H1 (cell line): ENCODE data around the gene TMCO2. TPM values are rescaled to one million over a fixed set of nuclear protein-coding genes. Genes with fewer than 3 reads are reported as not detected.

Experiments used
- CTCF ChIA-PET: fragments of 300-600 bp; sonication (Branson Sonifier 250); formaldehyde crosslinking; loops from one replicate; lab custom pipeline; 2021; ENCODE audit not compliant: partially characterized antibody; lab: Charles Lee
- POLR2A ChIA-PET: fragments of 300-600 bp; sonication (Branson Sonifier 250); formaldehyde crosslinking; loops from one replicate; lab custom pipeline; 2021; ENCODE audit warnings: inconsistent platforms; ENCODE audit not compliant: partially characterized antibody; lab: Charles Lee
- DNase-seq, 2 experiments: peaks; one replicate each; pipeline versions ENCODE4 v3.0.0 to v3.0.0-alpha.2; 2010 to 2022; ENCODE audit warnings: low spot score in 2 of 2, low read depth in 1 of 2, mixed read lengths in 1 of 2
- FAIRE-seq: peaks from 2 replicates; lab custom pipeline; 2011; peaks lifted over from hg19 to GRCh38; lab: Jason Lieb, UNC
- H2AFZ ChIP-seq: 2 replicates; pipeline ENCODE4 v1.8.1; 2012; ENCODE audit warnings: low read length, inconsistent platforms
- H2AK5ac ChIP-seq: 2 replicates; pipeline ENCODE4 v1.6.1; 2013; ENCODE audit warnings: low read depth, low read length
- H2BK120ac ChIP-seq: replicated peaks from 2 replicates; pipeline ENCODE3; 2013; ENCODE audit warnings: low read depth, low read length, inconsistent platforms
- H2BK12ac ChIP-seq: 2 replicates; pipeline ENCODE4 v1.6.1; 2013; ENCODE audit warnings: low read depth, low read length
- H2BK15ac ChIP-seq: 2 replicates; pipeline ENCODE4 v1.6.1; 2013; ENCODE audit warnings: low read length
- H2BK20ac ChIP-seq: 2 replicates; pipeline ENCODE4 v1.6.1; 2013; ENCODE audit warnings: low read length
- H2BK5ac ChIP-seq: 2 replicates; pipeline ENCODE4 v1.6.1; 2013; ENCODE audit warnings: low read depth, low read length
- H3K14ac ChIP-seq: 2 replicates; pipeline ENCODE4 v1.6.1; 2013; ENCODE audit warnings: inconsistent platforms; ENCODE audit not compliant: insufficient read length
- H3K18ac ChIP-seq: 2 replicates; pipeline ENCODE4 v1.6.1; 2013; ENCODE audit warnings: low read length; ENCODE audit errors: extremely low read depth
- H3K23ac ChIP-seq: 2 replicates; pipeline ENCODE4 v1.6.1; 2013; ENCODE audit warnings: inconsistent platforms; ENCODE audit not compliant: insufficient read length
- H3K23me2 ChIP-seq: 2 replicates; pipeline ENCODE4 v1.6.1; 2013; ENCODE audit warnings: low read depth, low read length
- H3K27ac ChIP-seq: 2 replicates; pipeline ENCODE4 v1.6.1; 2011; ENCODE audit warnings: low read depth, low read length, inconsistent platforms
- H3K27me3 ChIP-seq, 4 experiments: replicated peaks in 1 of 4; 1 replicate in 1 of 4; 2 replicates in 3 of 4; pipeline versions ENCODE4 v1.6.1 to v1.8.1; 2011 to 2013; ENCODE audit warnings: low read length in 3 of 4, mild to moderate bottlenecking in 3 of 4, inconsistent platforms in 2 of 4, mixed read lengths in 2 of 4, moderate library complexity in 1 of 4; ENCODE audit not compliant: control insufficient read depth in 3 of 4, insufficient read depth in 3 of 4; ENCODE audit errors: extremely low read depth in 1 of 4
- H3K36me3 ChIP-seq, 4 experiments: 2 replicates each; pipeline versions ENCODE4 v1.6.1 to v1.8.1; 2011 to 2013; ENCODE audit warnings: mild to moderate bottlenecking in 4 of 4, low read length in 3 of 4, moderate library complexity in 2 of 4, control low read depth in 1 of 4, inconsistent platforms in 1 of 4; ENCODE audit not compliant: insufficient read depth in 4 of 4, control insufficient read depth in 2 of 4
- H3K4ac ChIP-seq: replicated peaks from 2 replicates; pipeline ENCODE3; 2013; ENCODE audit warnings: low read length, low read depth, mixed read lengths, inconsistent platforms; ENCODE audit not compliant: insufficient read length
- H3K4me1 ChIP-seq, 4 experiments: replicated peaks in 1 of 4; 1 replicate in 1 of 4; 2 replicates in 3 of 4; pipeline versions ENCODE4 v1.6.1 to v1.8.1; 2011 to 2013; ENCODE audit warnings: low read length in 3 of 4, inconsistent platforms in 2 of 4, mixed read lengths in 1 of 4; ENCODE audit not compliant: insufficient read depth in 4 of 4, control insufficient read depth in 3 of 4
- H3K4me2 ChIP-seq, 2 experiments: 2 replicates each; pipeline versions ENCODE4 v1.6.1 to v1.8.1; 2011 to 2013; ENCODE audit warnings: low read depth in 2 of 2, low read length in 2 of 2, control low read depth in 1 of 2, inconsistent platforms in 1 of 2, mild to moderate bottlenecking in 1 of 2; ENCODE audit not compliant: insufficient read depth in 1 of 2
- H3K4me3 ChIP-seq, 4 experiments: fragments of 200-600, 300-600 bp in 1 of 4; sonication (generic), shearing (Covaris generic), sonication (Bioruptor Twin) in 1 of 4; 2 replicates each; pipeline versions ENCODE4 v1.5.1 to v1.8.1; 2011 to 2016; ENCODE audit warnings: low read length in 4 of 4, low read depth in 3 of 4, control low read depth in 2 of 4, inconsistent platforms in 2 of 4, mild to moderate bottlenecking in 2 of 4, mixed read lengths in 1 of 4, moderate library complexity in 1 of 4; ENCODE audit not compliant: insufficient read depth in 2 of 4; ENCODE audit errors: extremely low read depth in 1 of 4
- H3K56ac ChIP-seq: replicated peaks from 2 replicates; pipeline ENCODE3; 2013; ENCODE audit warnings: low read depth, mild to moderate bottlenecking, mixed read lengths, low read length, inconsistent platforms; ENCODE audit not compliant: insufficient read length
- H3K79me1 ChIP-seq: 2 replicates; pipeline ENCODE4 v1.6.1; 2013; ENCODE audit warnings: low read depth, low read length, control low read depth
- H3K79me2 ChIP-seq, 2 experiments: 2 replicates each; pipeline versions ENCODE4 v1.6.1 to v1.8.1; 2012 to 2013; ENCODE audit warnings: low read length in 2 of 2, mild to moderate bottlenecking in 2 of 2, inconsistent platforms in 1 of 2; ENCODE audit not compliant: insufficient read depth in 2 of 2, control insufficient read depth in 1 of 2
- H3K9ac ChIP-seq, 4 experiments: replicated peaks in 1 of 4; 1 replicate in 1 of 4; 2 replicates in 3 of 4; pipeline versions ENCODE4 v1.6.1 to v1.8.1; 2011 to 2013; ENCODE audit warnings: low read depth in 3 of 4, low read length in 3 of 4, control low read depth in 2 of 4, mild to moderate bottlenecking in 2 of 4, moderate library complexity in 2 of 4, inconsistent platforms in 1 of 4; ENCODE audit errors: extremely low read depth in 1 of 4
- H3K9me3 ChIP-seq, 2 experiments: 2 replicates each; pipeline versions ENCODE4 v1.6.1 to v1.8.1; 2012 to 2013; ENCODE audit warnings: mild to moderate bottlenecking in 2 of 2, moderate library complexity in 2 of 2, control low read depth in 1 of 2, inconsistent platforms in 1 of 2, low read depth in 1 of 2, low read length in 1 of 2, mixed read lengths in 1 of 2; ENCODE audit not compliant: insufficient read depth in 2 of 2
- H4K20me1 ChIP-seq, 2 experiments: replicated peaks in 1 of 2; 2 replicates each; pipeline versions ENCODE3 to v1.8.1; 2011 to 2013; ENCODE audit warnings: inconsistent platforms in 2 of 2, low read length in 2 of 2, mild to moderate bottlenecking in 1 of 2; ENCODE audit not compliant: insufficient read depth in 2 of 2, control insufficient read depth in 1 of 2
- H4K5ac ChIP-seq: 2 replicates; pipeline ENCODE4 v1.6.1; 2013; ENCODE audit warnings: low read length, low read depth, mixed read lengths, inconsistent platforms; ENCODE audit not compliant: insufficient read length
- H4K8ac ChIP-seq: 2 replicates; pipeline ENCODE4 v1.8.0; 2013; ENCODE audit warnings: mild to moderate bottlenecking, moderate library complexity, low read length, inconsistent platforms; ENCODE audit not compliant: insufficient read depth; ENCODE audit errors: extremely low read depth
- H4K91ac ChIP-seq: replicated peaks from 2 replicates; pipeline ENCODE3; 2013; ENCODE audit warnings: low read length, mixed read lengths, inconsistent platforms; ENCODE audit not compliant: insufficient read length
- MAFK ChIP-seq: IDR thresholded peaks from 2 replicates; pipeline ENCODE4 v1.6.1; 2012; ENCODE audit warnings: low read depth, mild to moderate bottlenecking, improper control_type of control experiment, low read length
- YY1 ChIP-seq: IDR thresholded peaks from 2 replicates; pipeline ENCODE4 v1.6.1; 2011; ENCODE audit warnings: low read depth, mild to moderate bottlenecking, low read length
- WGBS, 2 experiments: shearing (Covaris generic) in 1 of 2; methylation state at CpG; one replicate each; pipeline versions ENCODE4 v1.1.6 to v1.1.7; 2013 to 2015; ENCODE audit warnings: low lambda C conversion rate in 2 of 2, mixed read lengths in 2 of 2, inconsistent platforms in 1 of 2, low coverage in 1 of 2, missing lambda C conversion rate in 1 of 2; ENCODE audit not compliant: insufficient replicate concordance in 2 of 2, insufficient coverage in 1 of 2, insufficient read length in 1 of 2; ENCODE audit errors: extremely low coverage in 1 of 2, missing lambda C conversion rate in 1 of 2; 5-methylcytosine and 5-hydroxymethylcytosine counted together
- polyA plus RNA-seq, 7 experiments: library from polyadenylated mRNA; depleted of rRNA in 3 of 7; stranded (reverse) in 5 of 7; unstranded in 2 of 7; fragments of >200 nt in 5 of 7; fragments of 200-250 nt in 2 of 7; gene quantifications; 1 replicate in 5 of 7; 2 replicates in 1 of 7; 4 replicates in 1 of 7; pipeline versions ENCODE4 v1.2.1 to v1.2.3, GENCODE V29; 2011 to 2013; ENCODE audit warnings: missing spikeins in 2 of 7, mixed read lengths in 2 of 7
- total RNA-seq: library from RNA; stranded (reverse); fragmentation: NEBNext Ultra II Directional; extraction: Animal tissue kit (Norgen Biotek cat#: 25700); gene quantifications from 2 replicates; pipeline ENCODE4 v1.2.1, GENCODE V29; 2021

TMCO2 gene
- total and polyA plus RNA-seq, 2 of the 8 experiments (the other 6 are each of a cell fraction or from before 2014, with no cell fraction given): not detected

DNA sequence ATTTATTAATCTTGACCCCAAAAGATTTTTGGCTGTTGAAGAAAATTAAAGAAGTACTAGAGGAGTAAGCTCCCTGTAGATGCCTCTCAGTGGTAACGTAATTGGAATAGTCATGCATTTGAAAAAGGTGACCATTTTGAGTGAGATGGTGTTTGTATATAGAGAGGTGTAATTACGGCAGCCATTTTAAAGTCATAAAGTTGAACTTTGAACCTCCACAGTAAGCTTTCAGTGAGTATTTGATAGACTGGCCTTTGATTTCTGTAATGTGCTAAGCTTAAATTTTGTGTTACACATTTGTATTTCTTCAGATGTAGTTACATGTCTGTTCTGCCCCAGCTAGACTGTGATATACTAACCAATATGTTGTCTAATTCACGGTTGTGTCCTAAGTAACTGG is 21.5 kb upstream of the TMCO2 start:
- H4K91ac ChIP-seq: no peak overlapping the region
- H3K9me3 ChIP-seq: no peaks in the 10 kb centered on the region
- H2BK20ac ChIP-seq: no peak overlapping the region
- no peak overlapping the region for H2AFZ ChIP-seq
- no peak overlapping the region for H3K9ac ChIP-seq
- H3K36me3 ChIP-seq: peaks cover 0 to 4% (median 0%) of the 10 kb centered on the region in 4 experiments; a peak in 1 of 8 replicates
- WGBS, 2 experiments: 91% methylated on average over 3 of the region's 3 CpGs; no CpG with 5 or more reads in 1 of the 2 experiments
- no peak overlapping the region for H3K18ac ChIP-seq
- H3K56ac ChIP-seq: no peak overlapping the region
- no peaks in the 10 kb centered on the region for H3K23me2 ChIP-seq
- no peak overlapping the region for H3K4me2 ChIP-seq
- peak; percentile 19; the same call in 1 of the 2 replicates for TF ChIP-seq YY1
- no peak for TF ChIP-seq MAFK
- TF ChIP-seq, all 59 proteins: peak for 1
- Histone ChIP-seq H3K4me3 (no peak overlapping the region), H4K8ac (no peak overlapping the region), H3K23ac (no peak overlapping the region), H3K14ac (no peak overlapping the region), H3K4me1 (no peaks in the 10 kb centered on the region), H2BK120ac (no peak overlapping the region), H2BK5ac (no peak overlapping the region), H2BK15ac (no peak overlapping the region), H4K5ac (no peak overlapping the region), H3K4ac (no peak overlapping the region), H2BK12ac (no peak overlapping the region), H4K20me1 (no peaks in the 10 kb centered on the region), H3K79me1 (no peaks in the 10 kb centered on the region), H3K79me2 (no peaks in the 10 kb centered on the region), H2AK5ac (no peak overlapping the region), H3K27me3 (no peaks in the 10 kb centered on the region), H3K27ac (no peak overlapping the region)
- ChIA-PET CTCF (interaction anchor here (0.9 to 1.5 kb wide), 3 partner anchors 73 to 89 kb away, joined by 3 to 4 read pairs (median 3); no protein-coding TSS in a partner anchor), POLR2A (interaction anchor here (0.6 kb wide), 1 partner anchor 225 kb away, joined by 3 read pairs; no protein-coding TSS in a partner anchor)
- FAIRE-seq: no peak
- no peak for DNase-seq
